ENCODE measurements around the gene ACTR3C. TPM values are rescaled to one million over a fixed set of nuclear protein-coding genes. Genes with fewer than 3 reads are reported as not detected.

The ACTR3C gene
- polyA plus RNA-seq, 10 donors: 0.59 to 3.2 (median 1.4) TPM

- DNase-seq: no peak
Measured at GRCh38 chr7:150359622-150360362, 36.4 kb upstream of the ACTR3C start.

GRCh38 chr7:150358988-150359621, 35.8 kb upstream of the ACTR3C start:
- no peak for DNase-seq

GRCh38 chr7:150358433-150358832, 35.1 kb upstream of the ACTR3C start:
- DNase-seq: no peak

- no peak for DNase-seq
Measured at GRCh38 chr7:150357771-150358427, 34.6 kb upstream of the ACTR3C start.

GRCh38 chr7:150357270-150357669, 33.9 kb upstream of the ACTR3C start:
- no peak for DNase-seq

- DNase-seq: peak in 1 of 3 donors; percentile 61
Measured at GRCh38 chr7:150356265-150356897, 33.0 kb upstream of the ACTR3C start.

- no peak for DNase-seq
Measured at GRCh38 chr7:150355666-150356059, 32.3 kb upstream of the ACTR3C start.

GRCh38 chr7:150351587-150352194, 28.3 kb upstream of the ACTR3C start:
- DNase-seq: no peak

- DNase-seq: no peak
Measured at GRCh38 chr7:150346922-150347321, 23.6 kb upstream of the ACTR3C start.

- DNase-seq: no peak
Measured at GRCh38 chr7:150345012-150345411, 21.7 kb upstream of the ACTR3C start.

- no peak for DNase-seq
Measured at GRCh38 chr7:150344299-150344698, 21.0 kb upstream of the ACTR3C start.

GRCh38 chr7:150343225-150343624, 19.9 kb upstream of the ACTR3C start:
- DNase-seq: no peak

- DNase-seq: no peak
Measured at GRCh38 chr7:150342121-150342408, 18.7 kb upstream of the ACTR3C start.

- DNase-seq: peak in 2 of 3 donors; percentile 60 to 75
Measured at GRCh38 chr7:150341263-150342120, 18.1 kb upstream of the ACTR3C start, which contains the start of gene RARRES2. Gene RARRES2, minus strand, starts transcription at chr7:150341629. Its CDS starts 1,020 bp downstream, at chr7:150340609.

- no peak for DNase-seq
Measured at GRCh38 chr7:150340875-150341262, 17.5 kb upstream of the ACTR3C start.

- DNase-seq: peak in 1 of 3 donors; percentile 61
Measured at GRCh38 chr7:150340024-150340749, 16.8 kb upstream of the ACTR3C start.

- no peak for DNase-seq
Measured at GRCh38 chr7:150339409-150339809, 16.1 kb upstream of the ACTR3C start.

GRCh38 chr7:150338166-150338829, 15.0 kb upstream of the ACTR3C start:
- no peak for DNase-seq

- no peak for DNase-seq
Measured at GRCh38 chr7:150337659-150338081, 14.3 kb upstream of the ACTR3C start.

GRCh38 chr7:150337179-150337578, 13.8 kb upstream of the ACTR3C start:
- no peak for DNase-seq
